Measurements from ENCODE around the gene RCVRN. TPM values are rescaled to one million over a fixed set of nuclear protein-coding genes. Genes with fewer than 3 reads are reported as not detected.

Gene RCVRN
- total RNA-seq, 2 experiments from 2014 or later: not detected

DNA sequence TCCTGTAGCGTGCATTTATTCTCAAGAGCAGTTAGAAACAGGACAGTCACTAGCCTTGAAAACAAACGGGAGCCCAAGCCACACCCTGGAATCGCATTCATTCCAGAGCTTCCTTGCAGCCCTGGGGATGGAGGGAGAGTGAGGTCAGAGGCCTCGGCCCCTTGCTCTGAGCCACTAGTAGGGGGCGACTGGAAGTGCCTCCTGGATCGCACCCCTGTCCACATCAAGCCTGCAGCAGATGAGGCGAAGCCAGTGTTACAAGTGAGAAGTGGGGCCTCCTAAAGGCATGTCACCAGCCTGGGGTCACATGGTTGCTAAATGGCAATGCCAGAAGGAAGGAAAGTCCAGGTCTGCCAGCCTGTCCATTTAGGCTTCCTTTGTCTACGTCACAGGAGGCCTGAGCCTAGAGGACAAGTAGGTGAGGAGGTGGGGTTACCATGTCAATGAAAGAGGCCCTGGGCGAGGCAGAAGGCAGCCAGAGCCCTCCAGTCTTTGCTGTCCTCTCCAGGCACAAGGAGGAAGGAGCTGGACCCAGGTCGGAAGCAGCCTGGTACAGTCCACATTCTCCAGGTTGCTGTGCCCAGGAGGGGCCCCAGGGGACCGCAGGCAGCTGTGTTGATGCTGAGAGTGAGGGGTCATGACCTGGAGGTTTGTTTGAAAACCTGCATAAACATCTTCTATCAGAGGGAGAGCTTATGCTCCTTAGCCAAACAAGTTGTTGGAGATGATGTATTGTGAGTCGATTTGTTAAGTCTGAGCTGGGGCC, 3.0 kb upstream of the RCVRN start:
- no peak for DNase-seq
- POLR2A ChIA-PET: no interaction called here
- Mint-ChIP-seq H3K4me3 (no peak overlapping the region), H3K27ac (no peak overlapping the region), H3K36me3 (ENCODE audit: low read depth) (no peaks in the 10 kb centered on the region), H3K9me3 (no peaks in the 10 kb centered on the region), H3K4me1 (ENCODE audit: low read depth) (no peaks in the 10 kb centered on the region), H3K27me3 (peaks cover 3% of the 10 kb centered on the region)
- TF ChIP-seq, protein P1, sequence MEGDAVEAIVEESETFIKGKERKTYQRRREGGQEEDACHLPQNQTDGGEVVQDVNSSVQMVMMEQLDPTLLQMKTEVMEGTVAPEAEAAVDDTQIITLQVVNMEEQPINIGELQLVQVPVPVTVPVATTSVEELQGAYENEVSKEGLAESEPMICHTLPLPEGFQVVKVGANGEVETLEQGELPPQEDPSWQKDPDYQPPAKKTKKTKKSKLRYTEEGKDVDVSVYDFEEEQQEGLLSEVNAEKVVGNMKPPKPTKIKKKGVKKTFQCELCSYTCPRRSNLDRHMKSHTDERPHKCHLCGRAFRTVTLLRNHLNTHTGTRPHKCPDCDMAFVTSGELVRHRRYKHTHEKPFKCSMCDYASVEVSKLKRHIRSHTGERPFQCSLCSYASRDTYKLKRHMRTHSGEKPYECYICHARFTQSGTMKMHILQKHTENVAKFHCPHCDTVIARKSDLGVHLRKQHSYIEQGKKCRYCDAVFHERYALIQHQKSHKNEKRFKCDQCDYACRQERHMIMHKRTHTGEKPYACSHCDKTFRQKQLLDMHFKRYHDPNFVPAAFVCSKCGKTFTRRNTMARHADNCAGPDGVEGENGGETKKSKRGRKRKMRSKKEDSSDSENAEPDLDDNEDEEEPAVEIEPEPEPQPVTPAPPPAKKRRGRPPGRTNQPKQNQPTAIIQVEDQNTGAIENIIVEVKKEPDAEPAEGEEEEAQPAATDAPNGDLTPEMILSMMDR (IDR thresholded peaks at IDR 0.05): no peak
- intact Hi-C loops (cut with micrococcal nuclease): loop anchor here (10.0 kb wide), 1 partner anchor 63 kb away; no protein-coding TSS in a partner anchor
- CTCF ChIA-PET: no interaction called here
- ATAC-seq: no peak

DNA sequence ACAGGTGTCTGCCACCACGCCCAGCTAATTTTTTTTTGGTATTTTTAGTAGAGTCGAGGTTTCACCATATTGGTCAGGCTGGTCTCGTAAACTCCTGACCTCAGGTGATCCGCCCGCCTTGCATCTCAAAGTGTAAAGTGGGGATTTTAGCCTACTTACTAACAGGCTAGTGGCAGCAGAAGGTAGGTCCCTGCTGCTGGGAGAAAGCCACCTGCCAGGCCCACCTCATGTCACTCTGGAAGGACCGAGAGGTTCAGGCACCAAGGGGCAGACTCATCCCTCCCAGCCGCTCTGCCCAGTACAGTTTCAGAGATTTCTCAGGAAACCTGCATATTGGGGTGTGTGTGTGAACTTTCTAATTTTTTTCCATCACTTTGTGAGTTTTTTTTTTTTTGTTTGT, 2.1 kb upstream of the RCVRN start:
- peaks cover 3% of the 10 kb centered on the region for H3K27me3 Mint-ChIP-seq
- ChIA-PET CTCF (interaction anchor here (0.7 kb wide), 1 partner anchor 20 kb away, joined by 3 read pairs; no protein-coding TSS in a partner anchor), POLR2A (no interaction called here)
- no peaks in the 10 kb centered on the region for H3K9me3 Mint-ChIP-seq
- H3K4me3 Mint-ChIP-seq: no peak overlapping the region
- TF ChIP-seq, protein P1 (IDR thresholded peaks at IDR 0.05): no peak
- no peak overlapping the region for H3K27ac Mint-ChIP-seq
- DNase-seq (no peak), ATAC-seq (no peak)
- H3K36me3 Mint-ChIP-seq (ENCODE audit: low read depth): no peaks in the 10 kb centered on the region
- H3K4me1 Mint-ChIP-seq (ENCODE audit: low read depth): no peaks in the 10 kb centered on the region
- intact Hi-C loops (cut with micrococcal nuclease): loop anchor here (10.0 kb wide), 1 partner anchor 62 kb away; no protein-coding TSS in a partner anchor

DNA sequence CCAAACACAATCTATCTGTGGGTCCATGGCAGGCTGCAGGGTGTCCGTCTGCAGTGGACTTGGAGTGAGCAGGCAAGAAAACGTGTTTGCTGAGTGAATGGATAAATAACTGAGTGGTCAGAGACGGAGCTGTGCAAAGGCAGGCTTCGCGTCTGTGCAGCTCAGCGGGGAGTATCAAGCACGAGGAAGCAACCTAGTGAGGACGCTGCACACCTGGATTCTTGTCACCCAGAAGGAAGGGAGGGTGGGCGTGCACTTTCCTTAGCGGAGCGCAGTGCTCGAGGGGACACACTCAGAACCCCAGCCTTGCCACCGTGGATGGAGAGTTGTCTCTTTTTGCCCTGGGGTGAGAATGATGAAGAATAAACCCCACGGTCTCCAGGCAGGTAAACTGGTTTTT, 1.5 kb upstream of the RCVRN start:
- Mint-ChIP-seq H3K27me3 (peaks cover 3% of the 10 kb centered on the region), H3K4me1 (ENCODE audit: low read depth) (no peaks in the 10 kb centered on the region), H3K4me3 (no peak overlapping the region), H3K9me3 (no peaks in the 10 kb centered on the region), H3K36me3 (ENCODE audit: low read depth) (no peaks in the 10 kb centered on the region), H3K27ac (no peak overlapping the region)
- intact Hi-C loops (cut with micrococcal nuclease): loop anchor here (10.0 kb wide), 1 partner anchor 62 kb away; no protein-coding TSS in a partner anchor
- TF ChIP-seq, protein P1 (IDR thresholded peaks at IDR 0.05): no peak
- CTCF ChIA-PET: interaction anchor here (0.7 kb wide), 1 partner anchor 20 kb away, joined by 3 read pairs; no protein-coding TSS in a partner anchor
- POLR2A ChIA-PET: no interaction called here
- no peak for ATAC-seq
- no peak for DNase-seq

DNA sequence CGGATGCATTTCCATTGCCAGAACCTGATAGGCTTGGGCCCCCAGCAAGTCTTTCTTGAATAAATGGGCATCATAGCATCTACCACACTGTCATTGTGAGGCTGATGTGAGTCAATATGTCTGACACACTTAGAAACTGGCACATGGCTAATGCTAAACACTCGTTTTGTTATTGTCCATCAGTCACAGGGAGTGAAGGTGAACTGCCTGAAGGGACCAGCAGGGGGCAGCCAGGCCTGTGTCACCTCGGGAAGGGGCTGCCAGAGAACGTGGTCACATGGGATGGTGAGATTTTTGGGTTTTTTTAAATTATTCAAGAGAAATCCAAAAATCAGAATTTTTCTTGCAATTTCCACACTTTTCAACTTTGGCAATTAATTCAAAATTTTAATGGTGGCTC, 831 bp upstream of the RCVRN start:
- no peaks in the 10 kb centered on the region for H3K4me1 Mint-ChIP-seq (ENCODE audit: low read depth)
- CTCF ChIA-PET: interaction anchor here (1.5 kb wide), 1 partner anchor 15 kb away, joined by 3 read pairs; no protein-coding TSS in a partner anchor
- ATAC-seq (peak; percentile 70), DNase-seq (peak; percentile 55)
- POLR2A ChIA-PET: no interaction called here
- no peaks in the 10 kb centered on the region for H3K36me3 Mint-ChIP-seq (ENCODE audit: low read depth)
- H3K4me3 Mint-ChIP-seq: no peak overlapping the region
- H3K27me3 Mint-ChIP-seq: peaks cover 6% of the 10 kb centered on the region
- H3K27ac Mint-ChIP-seq: no peak overlapping the region
- intact Hi-C loops (cut with micrococcal nuclease): loop anchor here (10.0 kb wide), 1 partner anchor 61 kb away; no protein-coding TSS in a partner anchor
- TF ChIP-seq, protein P1 (IDR thresholded peaks at IDR 0.05): peak; percentile 65
- no peaks in the 10 kb centered on the region for H3K9me3 Mint-ChIP-seq

Measured in activated CD8-positive, alpha-beta T cell treated with anti-CD3 and anti-CD28 coated beads for 36 hours (primary cell).